Astrocyte (in vitro differentiated cells and primary cell): Measurements from ENCODE around the gene ZNF189. TPM values are rescaled to one million over a fixed set of nuclear protein-coding genes. Genes with fewer than 3 reads are reported as not detected.

Source experiments
- DNase-seq: peaks from one replicate; pipeline ENCODE4 v3.0.0-alpha.2; 2010; ENCODE audit warnings: low read depth
- FAIRE-seq: peaks from 2 replicates; lab custom pipeline; 2011; peaks lifted over from hg19 to GRCh38; lab: Jason Lieb, UNC
- H2AFZ ChIP-seq: 2 replicates; pipeline ENCODE4 v1.6.0; 2012; ENCODE audit warnings: low read depth, low read length, inconsistent platforms
- H3K27ac ChIP-seq: 2 replicates; pipeline ENCODE4 v1.5.1; 2011; ENCODE audit warnings: low read depth, low read length, inconsistent platforms
- H3K27me3 ChIP-seq: 2 replicates; pipeline ENCODE4 v1.6.0; 2011; ENCODE audit warnings: low read length, inconsistent platforms; ENCODE audit not compliant: insufficient read depth
- H3K36me3 ChIP-seq: 2 replicates; pipeline ENCODE4 v1.5.1; 2011; ENCODE audit warnings: low read length, inconsistent platforms; ENCODE audit not compliant: insufficient read depth
- H3K4me1 ChIP-seq: 2 replicates; pipeline ENCODE4 v1.5.1; 2011; ENCODE audit warnings: low read length, inconsistent platforms; ENCODE audit not compliant: insufficient read depth
- H3K4me2 ChIP-seq: 2 replicates; pipeline ENCODE4 v1.6.0; 2012; ENCODE audit warnings: low read length, inconsistent platforms
- H3K4me3 ChIP-seq: 2 replicates; pipeline ENCODE4 v1.5.1; 2011; ENCODE audit warnings: low read depth, mild to moderate bottlenecking, low read length, inconsistent platforms; ENCODE audit not compliant: insufficient read depth
- H3K79me2 ChIP-seq: 2 replicates; pipeline ENCODE4 v1.6.0; 2012; ENCODE audit warnings: mild to moderate bottlenecking, low read length, inconsistent platforms; ENCODE audit not compliant: insufficient read depth
- H3K9ac ChIP-seq: 2 replicates; pipeline ENCODE4 v1.6.0; 2012; ENCODE audit warnings: mild to moderate bottlenecking, low read length, inconsistent platforms
- H3K9me3 ChIP-seq: 2 replicates; pipeline ENCODE4 v1.5.1; 2012; ENCODE audit warnings: low read depth, mild to moderate bottlenecking, low read length, inconsistent platforms; ENCODE audit not compliant: insufficient read depth
- H4K20me1 ChIP-seq: 2 replicates; pipeline ENCODE4 v1.6.0; 2012; ENCODE audit warnings: low read length, inconsistent platforms; ENCODE audit not compliant: insufficient read depth
- H3K27ac Mint-ChIP-seq: one replicate; pipeline ENCODE4 v1.8.0; 2021; ENCODE audit warnings: mild to moderate bottlenecking, mixed read lengths; ENCODE audit not compliant: unreplicated experiment
- H3K27me3 Mint-ChIP-seq: one replicate; pipeline ENCODE4 v1.8.0; 2021; ENCODE audit warnings: low read depth, mixed read lengths; ENCODE audit not compliant: unreplicated experiment
- H3K36me3 Mint-ChIP-seq: one replicate; pipeline ENCODE4 v1.8.0; 2021; ENCODE audit warnings: low read depth, mixed read lengths; ENCODE audit not compliant: unreplicated experiment
- H3K4me1 Mint-ChIP-seq: one replicate; pipeline ENCODE4 v1.8.0; 2021; ENCODE audit warnings: low read depth, mixed read lengths; ENCODE audit not compliant: unreplicated experiment
- H3K4me3 Mint-ChIP-seq: one replicate; pipeline ENCODE4 v1.8.0; 2021; ENCODE audit warnings: mild to moderate bottlenecking, moderate library complexity, mixed read lengths; ENCODE audit not compliant: unreplicated experiment
- H3K9me3 Mint-ChIP-seq: one replicate; pipeline ENCODE4 v1.8.0; 2021; ENCODE audit warnings: mild to moderate bottlenecking, mixed read lengths; ENCODE audit not compliant: unreplicated experiment
- EZH2 ChIP-seq: IDR thresholded peaks from 2 replicates; pipeline ENCODE4 v1.6.1; 2012; ENCODE audit warnings: mild to moderate bottlenecking, low read length, inconsistent platforms; ENCODE audit not compliant: insufficient read depth
- total RNA-seq: library from RNA; stranded (reverse); gene quantifications from 2 replicates; pipeline ENCODE4 v1.2.1, GENCODE V29; 2021
- TF ChIP-seq, protein P1 (sequence below): IDR thresholded peaks from 2 replicates; pipeline ENCODE4 v1.5.1; 2011; ENCODE audit warnings: low read depth, mild to moderate bottlenecking, inconsistent platforms, low read length, moderate library complexity; ENCODE audit not compliant: insufficient read depth

Gene ZNF189
- total RNA-seq, 1 donor from 2014 or later: 16.8 TPM

DNA sequence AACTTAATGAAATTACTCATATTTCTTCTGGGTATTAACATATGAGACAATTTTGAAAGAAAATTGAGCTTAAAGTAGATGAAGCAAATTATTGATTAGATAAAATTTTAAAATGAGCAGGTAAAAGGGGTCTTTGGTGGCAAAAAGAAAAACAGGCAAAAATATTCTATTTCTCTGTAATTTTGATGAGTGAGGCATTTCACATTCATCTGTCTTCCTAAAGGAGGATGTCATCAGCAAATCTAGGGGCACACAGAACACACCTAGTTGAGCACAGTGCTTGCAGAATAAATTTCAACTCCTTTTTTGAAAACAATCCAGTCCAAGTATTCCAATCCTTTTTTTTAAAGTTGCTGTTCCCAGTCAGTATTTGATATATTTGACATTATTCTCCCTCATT lies 16.2 kb downstream of the ZNF189 start:
- H4K20me1 ChIP-seq: no peaks in the 10 kb centered on the region
- H3K27ac Mint-ChIP-seq: no peak overlapping the region
- no peak for TF ChIP-seq EZH2
- TF ChIP-seq, protein P1, sequence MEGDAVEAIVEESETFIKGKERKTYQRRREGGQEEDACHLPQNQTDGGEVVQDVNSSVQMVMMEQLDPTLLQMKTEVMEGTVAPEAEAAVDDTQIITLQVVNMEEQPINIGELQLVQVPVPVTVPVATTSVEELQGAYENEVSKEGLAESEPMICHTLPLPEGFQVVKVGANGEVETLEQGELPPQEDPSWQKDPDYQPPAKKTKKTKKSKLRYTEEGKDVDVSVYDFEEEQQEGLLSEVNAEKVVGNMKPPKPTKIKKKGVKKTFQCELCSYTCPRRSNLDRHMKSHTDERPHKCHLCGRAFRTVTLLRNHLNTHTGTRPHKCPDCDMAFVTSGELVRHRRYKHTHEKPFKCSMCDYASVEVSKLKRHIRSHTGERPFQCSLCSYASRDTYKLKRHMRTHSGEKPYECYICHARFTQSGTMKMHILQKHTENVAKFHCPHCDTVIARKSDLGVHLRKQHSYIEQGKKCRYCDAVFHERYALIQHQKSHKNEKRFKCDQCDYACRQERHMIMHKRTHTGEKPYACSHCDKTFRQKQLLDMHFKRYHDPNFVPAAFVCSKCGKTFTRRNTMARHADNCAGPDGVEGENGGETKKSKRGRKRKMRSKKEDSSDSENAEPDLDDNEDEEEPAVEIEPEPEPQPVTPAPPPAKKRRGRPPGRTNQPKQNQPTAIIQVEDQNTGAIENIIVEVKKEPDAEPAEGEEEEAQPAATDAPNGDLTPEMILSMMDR: no peak
- no peak overlapping the region for H3K4me3 ChIP-seq
- H3K9ac ChIP-seq: no peak overlapping the region
- no peak for DNase-seq
- no peak overlapping the region for H3K4me3 Mint-ChIP-seq
- H3K9me3 Mint-ChIP-seq: peaks cover 20% of the 10 kb centered on the region
- H3K27ac ChIP-seq: no peak overlapping the region
- no peak overlapping the region for H2AFZ ChIP-seq
- FAIRE-seq: no peak
- H3K4me1 Mint-ChIP-seq: peaks cover 4% of the 10 kb centered on the region
- no peaks in the 10 kb centered on the region for H3K79me2 ChIP-seq
- H3K27me3 Mint-ChIP-seq: no peaks in the 10 kb centered on the region
- no peaks in the 10 kb centered on the region for H3K36me3 ChIP-seq
- H3K4me1 ChIP-seq: no peaks in the 10 kb centered on the region
- no peak overlapping the region for H3K4me2 ChIP-seq
- H3K9me3 ChIP-seq: peaks cover 5% of the 10 kb centered on the region
- peaks cover 14% of the 10 kb centered on the region for H3K36me3 Mint-ChIP-seq
- H3K27me3 ChIP-seq: no peaks in the 10 kb centered on the region

DNA sequence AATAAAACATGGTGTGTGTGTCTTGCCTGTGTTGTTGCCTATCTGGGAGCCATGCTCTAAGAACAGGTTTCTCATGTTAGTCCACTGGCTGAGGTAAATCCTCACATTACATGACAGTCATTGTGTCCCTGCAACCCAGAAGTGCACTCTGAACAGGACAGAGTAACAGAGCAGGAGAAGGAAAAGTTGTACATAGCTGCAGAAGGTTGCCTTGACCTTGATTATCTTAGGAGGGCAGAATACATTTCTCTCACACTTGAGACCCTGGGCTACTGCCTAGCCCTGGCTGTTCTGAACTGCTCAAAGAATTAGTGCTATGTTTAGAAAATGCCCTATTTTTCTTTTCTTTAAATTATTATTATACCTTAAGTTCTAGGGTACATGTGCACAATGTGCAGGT lies 16.9 kb downstream of the ZNF189 start:
- Histone ChIP-seq H3K27ac (no peak overlapping the region), H2AFZ (no peak overlapping the region), H3K4me3 (no peak overlapping the region), H3K4me1 (no peaks in the 10 kb centered on the region), H3K9ac (no peak overlapping the region), H3K4me2 (no peak overlapping the region), H3K9me3 (no peaks in the 10 kb centered on the region), H3K79me2 (no peaks in the 10 kb centered on the region), H4K20me1 (no peaks in the 10 kb centered on the region), H3K36me3 (no peaks in the 10 kb centered on the region), H3K27me3 (no peaks in the 10 kb centered on the region)
- no peak overlapping the region for H3K27ac Mint-ChIP-seq
- FAIRE-seq (no peak), DNase-seq (no peak)
- no peak overlapping the region for H3K4me3 Mint-ChIP-seq
- peaks cover 13% of the 10 kb centered on the region for H3K9me3 Mint-ChIP-seq
- peaks cover 8% of the 10 kb centered on the region for H3K36me3 Mint-ChIP-seq
- no peaks in the 10 kb centered on the region for H3K27me3 Mint-ChIP-seq
- H3K4me1 Mint-ChIP-seq: peaks cover 4% of the 10 kb centered on the region
- TF ChIP-seq, protein P1: no peak
- TF ChIP-seq EZH2: no peak

DNA sequence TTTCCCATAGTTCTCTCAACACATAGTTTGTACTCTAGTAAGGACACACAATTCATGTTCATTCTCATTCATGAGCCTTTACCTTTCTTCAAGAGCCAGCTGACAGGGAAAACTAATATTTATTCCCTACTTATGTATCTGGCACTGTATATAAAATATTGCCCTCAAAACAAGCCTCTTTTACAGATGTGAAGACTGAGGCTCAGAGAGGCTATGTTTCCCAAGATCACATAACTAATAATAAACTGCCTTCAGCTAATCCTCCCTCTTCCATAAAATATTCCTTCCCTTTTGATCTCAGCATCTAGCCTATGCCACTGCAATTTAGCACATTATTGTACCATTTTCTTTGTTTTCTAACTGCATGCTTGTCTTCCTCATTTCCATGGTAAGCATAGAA lies 18.7 kb downstream of the ZNF189 start:
- no peak for TF ChIP-seq EZH2
- TF ChIP-seq, protein P1: no peak
- H3K79me2 ChIP-seq: no peaks in the 10 kb centered on the region
- H3K9ac ChIP-seq: no peak overlapping the region
- Mint-ChIP-seq H3K27me3 (no peaks in the 10 kb centered on the region), H3K4me1 (peaks cover 4% of the 10 kb centered on the region), H3K4me3 (no peak overlapping the region), H3K36me3 (peaks cover 2% of the 10 kb centered on the region), H3K27ac (no peak overlapping the region), H3K9me3 (peaks cover 3% of the 10 kb centered on the region)
- H3K4me3 ChIP-seq: no peak overlapping the region
- H3K36me3 ChIP-seq: no peaks in the 10 kb centered on the region
- FAIRE-seq (no peak), DNase-seq (no peak)
- no peaks in the 10 kb centered on the region for H3K9me3 ChIP-seq
- no peak overlapping the region for H2AFZ ChIP-seq
- H3K27me3 ChIP-seq: no peaks in the 10 kb centered on the region
- H4K20me1 ChIP-seq: no peaks in the 10 kb centered on the region
- no peak overlapping the region for H3K27ac ChIP-seq
- no peaks in the 10 kb centered on the region for H3K4me1 ChIP-seq
- no peak overlapping the region for H3K4me2 ChIP-seq
